OCI-LY1 (cell line): ENCODE measurements around the gene DGKA.

Experiments used
- EZH2 ChIP-seq: fragments of 200-600 bp; sonication (generic), shearing (Covaris generic); IDR thresholded peaks from 2 replicates; pipeline ENCODE4 v1.8.0; 2017; ENCODE audit warnings: borderline replicate concordance, mixed run types, mild to moderate bottlenecking, antibody characterized with exemption, low read length, moderate library complexity, mixed read lengths
- TF ChIP-seq, protein P1 (sequence below): fragments of 200-600 bp; sonication (generic), shearing (Covaris generic); IDR thresholded peaks from 2 replicates; pipeline ENCODE4 v1.5.1; 2017; ENCODE audit warnings: mild to moderate bottlenecking, antibody characterized with exemption, low read length, moderate library complexity, mixed read lengths

DNA sequence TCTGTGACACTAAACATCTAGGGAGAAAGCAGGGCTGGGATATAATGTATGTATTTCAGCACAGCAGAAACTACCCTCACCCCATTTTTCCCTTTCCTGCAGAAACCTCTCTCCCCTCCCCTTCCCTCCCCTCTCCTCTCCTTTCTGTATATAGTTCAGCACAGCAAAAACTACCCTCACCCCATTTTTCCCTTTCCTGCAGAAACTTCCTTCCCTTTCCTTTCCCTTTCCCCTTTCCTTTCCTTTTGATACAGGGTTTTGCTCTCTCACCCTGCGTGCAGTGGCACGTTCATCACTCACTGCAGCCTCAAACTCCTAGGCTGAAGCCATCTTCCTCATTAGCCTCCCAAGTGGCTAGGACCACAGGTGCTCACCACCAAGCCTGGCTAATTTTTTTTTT, 32.8 kb downstream of the DGKA start:
- TF ChIP-seq, protein P1, sequence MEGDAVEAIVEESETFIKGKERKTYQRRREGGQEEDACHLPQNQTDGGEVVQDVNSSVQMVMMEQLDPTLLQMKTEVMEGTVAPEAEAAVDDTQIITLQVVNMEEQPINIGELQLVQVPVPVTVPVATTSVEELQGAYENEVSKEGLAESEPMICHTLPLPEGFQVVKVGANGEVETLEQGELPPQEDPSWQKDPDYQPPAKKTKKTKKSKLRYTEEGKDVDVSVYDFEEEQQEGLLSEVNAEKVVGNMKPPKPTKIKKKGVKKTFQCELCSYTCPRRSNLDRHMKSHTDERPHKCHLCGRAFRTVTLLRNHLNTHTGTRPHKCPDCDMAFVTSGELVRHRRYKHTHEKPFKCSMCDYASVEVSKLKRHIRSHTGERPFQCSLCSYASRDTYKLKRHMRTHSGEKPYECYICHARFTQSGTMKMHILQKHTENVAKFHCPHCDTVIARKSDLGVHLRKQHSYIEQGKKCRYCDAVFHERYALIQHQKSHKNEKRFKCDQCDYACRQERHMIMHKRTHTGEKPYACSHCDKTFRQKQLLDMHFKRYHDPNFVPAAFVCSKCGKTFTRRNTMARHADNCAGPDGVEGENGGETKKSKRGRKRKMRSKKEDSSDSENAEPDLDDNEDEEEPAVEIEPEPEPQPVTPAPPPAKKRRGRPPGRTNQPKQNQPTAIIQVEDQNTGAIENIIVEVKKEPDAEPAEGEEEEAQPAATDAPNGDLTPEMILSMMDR, result no peak
- no peak for TF ChIP-seq EZH2
